Upper lobe of right lung (tissue), 1 donor: ENCODE data around the gene CCT5. TPM values are rescaled to one million over a fixed set of nuclear protein-coding genes. Genes with fewer than 3 reads are reported as not detected.

Experiments used
- ATAC-seq: fragments of 200-7000 bp; cut with Tn5 transposase; one replicate; pipeline ENCODE4 v1.9.1; 2020; ENCODE audit warnings: mild to moderate bottlenecking, moderate library complexity
- DNase-seq: peaks from one replicate; pipeline ENCODE4 v3.0.0-alpha.2; 2020
- H3K27ac ChIP-seq: fragments of 200-600 bp; one replicate; pipeline ENCODE4 v1.8.0; 2022
- H3K27me3 ChIP-seq: fragments of 200-600 bp; one replicate; pipeline ENCODE4 v1.8.0; 2022; ENCODE audit warnings: mild to moderate bottlenecking
- H3K36me3 ChIP-seq: fragments of 200-600 bp; one replicate; pipeline ENCODE4 v1.8.0; 2022
- H3K4me1 ChIP-seq: fragments of 200-600 bp; one replicate; pipeline ENCODE4 v1.8.0; 2022
- H3K4me3 ChIP-seq: fragments of 200-600 bp; one replicate; pipeline ENCODE4 v1.8.0; 2022; ENCODE audit warnings: mild to moderate bottlenecking
- H3K9me3 ChIP-seq: fragments of 200-600 bp; one replicate; pipeline ENCODE4 v1.8.0; 2022
- intact Hi-C: fragments of 100-400 bp; cut with DNase I; formaldehyde crosslinking; loops from one replicate; pipeline ENCODE4 v1.11.0; 2022
- total RNA-seq: library from RNA; stranded (reverse); fragmentation: NEBNext Ultra II Directional; extraction: Animal tissue kit (Norgen Biotek cat#: 25700); gene quantifications from one replicate; pipeline ENCODE4 v1.2.1, GENCODE V29; 2021
- TF ChIP-seq, protein P1 (sequence below): fragments of 200-600 bp; IDR thresholded peaks from one replicate; pipeline ENCODE4 v1.8.0; 2022; ENCODE audit warnings: antibody characterized with exemption
- donor health status: DM: no; HTN: yes; CAD: no; lungs with severe emphysema.

CCT5 gene
- total RNA-seq, 1 donor from 2014 or later = 119 TPM

- TF ChIP-seq, protein P1, sequence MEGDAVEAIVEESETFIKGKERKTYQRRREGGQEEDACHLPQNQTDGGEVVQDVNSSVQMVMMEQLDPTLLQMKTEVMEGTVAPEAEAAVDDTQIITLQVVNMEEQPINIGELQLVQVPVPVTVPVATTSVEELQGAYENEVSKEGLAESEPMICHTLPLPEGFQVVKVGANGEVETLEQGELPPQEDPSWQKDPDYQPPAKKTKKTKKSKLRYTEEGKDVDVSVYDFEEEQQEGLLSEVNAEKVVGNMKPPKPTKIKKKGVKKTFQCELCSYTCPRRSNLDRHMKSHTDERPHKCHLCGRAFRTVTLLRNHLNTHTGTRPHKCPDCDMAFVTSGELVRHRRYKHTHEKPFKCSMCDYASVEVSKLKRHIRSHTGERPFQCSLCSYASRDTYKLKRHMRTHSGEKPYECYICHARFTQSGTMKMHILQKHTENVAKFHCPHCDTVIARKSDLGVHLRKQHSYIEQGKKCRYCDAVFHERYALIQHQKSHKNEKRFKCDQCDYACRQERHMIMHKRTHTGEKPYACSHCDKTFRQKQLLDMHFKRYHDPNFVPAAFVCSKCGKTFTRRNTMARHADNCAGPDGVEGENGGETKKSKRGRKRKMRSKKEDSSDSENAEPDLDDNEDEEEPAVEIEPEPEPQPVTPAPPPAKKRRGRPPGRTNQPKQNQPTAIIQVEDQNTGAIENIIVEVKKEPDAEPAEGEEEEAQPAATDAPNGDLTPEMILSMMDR = no peak
Measured at GRCh38 chr5:10233011-10233410, 17.1 kb upstream of the CCT5 start.

GRCh38 chr5:10233505-10233904, 16.6 kb upstream of the CCT5 start:
- DNase-seq (peak; percentile 69), ATAC-seq (peak; percentile 70)
- Histone ChIP-seq H3K27me3 (no peaks in the 10 kb centered on the region), H3K9me3 (no peaks in the 10 kb centered on the region), H3K27ac (no peak overlapping the region), H3K4me1 (no peaks in the 10 kb centered on the region), H3K4me3 (no peak overlapping the region), H3K36me3 (peaks cover 35% of the 10 kb centered on the region)
- TF ChIP-seq, protein P1 = peak; percentile 27
- intact Hi-C loops = no loop called here

More at GRCh38 chr5:10233011-10233410, 17.1 kb upstream of the CCT5 start:
- DNase-seq (no peak), ATAC-seq (no peak)
- Histone ChIP-seq H3K27ac (no peak overlapping the region), H3K27me3 (no peaks in the 10 kb centered on the region), H3K9me3 (no peaks in the 10 kb centered on the region), H3K36me3 (peaks cover 35% of the 10 kb centered on the region), H3K4me1 (no peaks in the 10 kb centered on the region), H3K4me3 (no peak overlapping the region)
- intact Hi-C loops = no loop called here

- Histone ChIP-seq H3K9me3 (no peaks in the 10 kb centered on the region), H3K4me1 (no peaks in the 10 kb centered on the region), H3K27me3 (no peaks in the 10 kb centered on the region), H3K4me3 (no peak overlapping the region), H3K27ac (no peak overlapping the region), H3K36me3 (peaks cover 35% of the 10 kb centered on the region)
- TF ChIP-seq, protein P1 = no peak
- no peak for DNase-seq
- intact Hi-C loops = no loop called here
- ATAC-seq = no peak
Measured at GRCh38 chr5:10235350-10235749, 14.7 kb upstream of the CCT5 start.

DNA sequence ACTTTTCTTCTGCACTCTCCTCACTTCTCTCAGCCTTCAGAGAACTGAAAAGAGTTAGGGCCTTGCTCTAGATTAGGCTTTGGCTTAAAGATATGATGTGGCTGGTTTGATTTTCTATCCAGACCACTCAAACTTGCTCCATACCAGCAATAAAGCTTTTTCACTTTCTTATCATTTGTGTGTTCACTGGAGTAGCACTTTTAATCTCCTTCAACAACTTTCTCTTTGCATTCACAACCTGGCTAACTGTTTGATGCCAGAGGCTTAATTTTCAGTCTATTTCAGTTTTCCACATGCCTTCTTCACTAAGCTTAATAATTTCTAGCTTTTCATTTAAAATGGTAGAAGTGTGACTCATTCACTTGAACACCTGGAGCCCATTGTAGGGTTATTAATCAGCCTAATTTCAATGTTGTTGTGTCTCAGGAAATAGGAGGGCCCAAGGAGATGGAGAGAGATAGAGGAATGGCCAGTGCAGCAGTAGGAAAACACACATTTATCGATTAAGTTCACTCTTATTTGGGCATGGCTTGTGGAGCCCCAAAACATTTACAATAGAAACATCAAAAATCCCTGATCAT, 6.3 kb upstream of the CCT5 start:
- ATAC-seq = no peak
- no peak overlapping the region for H3K4me3 ChIP-seq
- H3K27me3 ChIP-seq = no peaks in the 10 kb centered on the region
- intact Hi-C loops = no loop called here
- H3K36me3 ChIP-seq = no peaks in the 10 kb centered on the region
- H3K4me1 ChIP-seq = peaks cover 4% of the 10 kb centered on the region
- TF ChIP-seq, protein P1 = no peak
- no peaks in the 10 kb centered on the region for H3K9me3 ChIP-seq
- no peak for DNase-seq
- no peak overlapping the region for H3K27ac ChIP-seq

DNA sequence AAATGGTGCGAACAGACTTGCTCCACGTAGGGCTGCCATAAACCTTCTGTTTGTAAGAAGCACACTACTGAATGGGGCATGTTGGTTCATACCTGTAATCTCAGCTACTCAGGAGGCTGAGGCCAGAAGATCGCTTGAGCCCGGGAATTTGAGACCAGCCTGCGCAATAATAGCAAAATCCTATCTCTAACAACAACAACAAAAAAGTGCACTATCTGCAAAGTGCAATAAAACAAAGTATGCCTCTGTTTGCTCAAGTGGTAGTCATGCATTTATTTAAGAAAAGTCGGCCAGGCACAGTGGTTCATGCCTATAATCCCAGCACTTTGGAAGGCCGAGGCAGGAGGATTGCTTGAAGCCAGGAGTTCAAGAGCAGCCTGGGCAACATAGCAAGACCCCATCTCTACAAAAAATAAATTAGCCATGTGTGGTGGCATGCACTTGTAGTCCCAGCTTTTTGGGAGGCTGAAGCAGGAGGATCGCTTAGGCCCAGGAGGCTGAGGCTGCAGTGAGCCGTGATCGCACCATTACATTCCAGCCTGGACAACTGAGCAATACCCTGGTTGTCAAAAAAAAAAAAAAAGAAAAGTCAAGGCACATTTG, 5.6 kb upstream of the CCT5 start:
- TF ChIP-seq, protein P1 = no peak
- H3K36me3 ChIP-seq = no peaks in the 10 kb centered on the region
- H3K27me3 ChIP-seq = no peaks in the 10 kb centered on the region
- H3K4me1 ChIP-seq = peaks cover 8% of the 10 kb centered on the region
- ATAC-seq (no peak), DNase-seq (no peak)
- intact Hi-C loops = no loop called here
- no peak overlapping the region for H3K27ac ChIP-seq
- no peaks in the 10 kb centered on the region for H3K9me3 ChIP-seq
- no peak overlapping the region for H3K4me3 ChIP-seq
